Retinal pigment epithelial cell (primary cell): ENCODE measurements around the gene AIFM3.

Experiments used
- DNase-seq: peaks from one replicate; pipeline ENCODE4 v3.0.0-alpha.2; 2010; ENCODE audit warnings: low read depth
- H3K4me3 ChIP-seq: 2 replicates; pipeline ENCODE4 v1.5.1; 2011; ENCODE audit warnings: mild to moderate bottlenecking, low read length, control low read depth, moderate library complexity
- TF ChIP-seq, protein P1 (sequence below): conservative IDR thresholded peaks from 2 replicates; pipeline ENCODE4 v1.5.1; 2011; ENCODE audit warnings: low read depth, low read length, control low read depth, inconsistent platforms

The AIFM3 gene

GRCh38 chr22:20995329-20996030 is 28.4 kb downstream of the AIFM3 start:
- DNase-seq: no peak
- TF ChIP-seq, protein P1, sequence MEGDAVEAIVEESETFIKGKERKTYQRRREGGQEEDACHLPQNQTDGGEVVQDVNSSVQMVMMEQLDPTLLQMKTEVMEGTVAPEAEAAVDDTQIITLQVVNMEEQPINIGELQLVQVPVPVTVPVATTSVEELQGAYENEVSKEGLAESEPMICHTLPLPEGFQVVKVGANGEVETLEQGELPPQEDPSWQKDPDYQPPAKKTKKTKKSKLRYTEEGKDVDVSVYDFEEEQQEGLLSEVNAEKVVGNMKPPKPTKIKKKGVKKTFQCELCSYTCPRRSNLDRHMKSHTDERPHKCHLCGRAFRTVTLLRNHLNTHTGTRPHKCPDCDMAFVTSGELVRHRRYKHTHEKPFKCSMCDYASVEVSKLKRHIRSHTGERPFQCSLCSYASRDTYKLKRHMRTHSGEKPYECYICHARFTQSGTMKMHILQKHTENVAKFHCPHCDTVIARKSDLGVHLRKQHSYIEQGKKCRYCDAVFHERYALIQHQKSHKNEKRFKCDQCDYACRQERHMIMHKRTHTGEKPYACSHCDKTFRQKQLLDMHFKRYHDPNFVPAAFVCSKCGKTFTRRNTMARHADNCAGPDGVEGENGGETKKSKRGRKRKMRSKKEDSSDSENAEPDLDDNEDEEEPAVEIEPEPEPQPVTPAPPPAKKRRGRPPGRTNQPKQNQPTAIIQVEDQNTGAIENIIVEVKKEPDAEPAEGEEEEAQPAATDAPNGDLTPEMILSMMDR: no peak
- no peak overlapping the region for H3K4me3 ChIP-seq

GRCh38 chr22:20996031-20996410 is 29.0 kb downstream of the AIFM3 start:
- H3K4me3 ChIP-seq: no peak overlapping the region
- TF ChIP-seq, protein P1: no peak
- no peak for DNase-seq

GRCh38 chr22:20996598-20997535 is 29.8 kb downstream of the AIFM3 start:
- no peak overlapping the region for H3K4me3 ChIP-seq
- TF ChIP-seq, protein P1: no peak
- DNase-seq: no peak

GRCh38 chr22:20997536-20998257 is 30.6 kb downstream of the AIFM3 start:
- no peak overlapping the region for H3K4me3 ChIP-seq
- DNase-seq: no peak
- TF ChIP-seq, protein P1: no peak

- TF ChIP-seq, protein P1: no peak
- DNase-seq: no peak
- H3K4me3 ChIP-seq: no peak overlapping the region
Observed at GRCh38 chr22:20998411-20999336, 31.6 kb downstream of the AIFM3 start.
